GM12874 (cell line): ENCODE data around the gene SMARCAD1.

Source experiments
- TF ChIP-seq, protein P1 (sequence below): IDR thresholded peaks from 2 replicates; pipeline ENCODE4 v1.5.1; 2011; ENCODE audit warnings: low read depth, mild to moderate bottlenecking, control low read depth, low read length, moderate library complexity; ENCODE audit not compliant: insufficient read depth

Gene SMARCAD1

GRCh38 chr4:94244829-94245185, 37.1 kb downstream of the SMARCAD1 start:
- TF ChIP-seq, protein P1, sequence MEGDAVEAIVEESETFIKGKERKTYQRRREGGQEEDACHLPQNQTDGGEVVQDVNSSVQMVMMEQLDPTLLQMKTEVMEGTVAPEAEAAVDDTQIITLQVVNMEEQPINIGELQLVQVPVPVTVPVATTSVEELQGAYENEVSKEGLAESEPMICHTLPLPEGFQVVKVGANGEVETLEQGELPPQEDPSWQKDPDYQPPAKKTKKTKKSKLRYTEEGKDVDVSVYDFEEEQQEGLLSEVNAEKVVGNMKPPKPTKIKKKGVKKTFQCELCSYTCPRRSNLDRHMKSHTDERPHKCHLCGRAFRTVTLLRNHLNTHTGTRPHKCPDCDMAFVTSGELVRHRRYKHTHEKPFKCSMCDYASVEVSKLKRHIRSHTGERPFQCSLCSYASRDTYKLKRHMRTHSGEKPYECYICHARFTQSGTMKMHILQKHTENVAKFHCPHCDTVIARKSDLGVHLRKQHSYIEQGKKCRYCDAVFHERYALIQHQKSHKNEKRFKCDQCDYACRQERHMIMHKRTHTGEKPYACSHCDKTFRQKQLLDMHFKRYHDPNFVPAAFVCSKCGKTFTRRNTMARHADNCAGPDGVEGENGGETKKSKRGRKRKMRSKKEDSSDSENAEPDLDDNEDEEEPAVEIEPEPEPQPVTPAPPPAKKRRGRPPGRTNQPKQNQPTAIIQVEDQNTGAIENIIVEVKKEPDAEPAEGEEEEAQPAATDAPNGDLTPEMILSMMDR = no peak

DNA sequence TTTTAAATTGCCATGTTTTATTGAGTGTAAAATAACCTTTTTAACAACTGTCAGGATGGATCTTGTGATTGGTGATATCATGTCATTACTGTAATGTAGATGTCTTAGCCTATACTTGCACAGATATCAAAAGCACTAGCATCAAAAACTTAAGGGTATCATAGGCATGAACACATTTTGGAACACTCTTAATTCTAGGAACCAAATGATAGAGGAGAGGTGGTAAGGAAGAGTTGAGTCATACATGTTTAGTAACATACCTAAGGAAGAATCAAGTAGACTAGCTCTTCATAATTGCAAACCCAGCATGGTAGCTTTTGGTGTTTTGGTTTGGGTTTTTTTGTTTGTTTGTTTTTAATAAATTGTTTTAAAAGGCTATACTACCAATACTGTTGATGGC, 43.4 kb downstream of the SMARCAD1 start:
- TF ChIP-seq, protein P1 = no peak

DNA sequence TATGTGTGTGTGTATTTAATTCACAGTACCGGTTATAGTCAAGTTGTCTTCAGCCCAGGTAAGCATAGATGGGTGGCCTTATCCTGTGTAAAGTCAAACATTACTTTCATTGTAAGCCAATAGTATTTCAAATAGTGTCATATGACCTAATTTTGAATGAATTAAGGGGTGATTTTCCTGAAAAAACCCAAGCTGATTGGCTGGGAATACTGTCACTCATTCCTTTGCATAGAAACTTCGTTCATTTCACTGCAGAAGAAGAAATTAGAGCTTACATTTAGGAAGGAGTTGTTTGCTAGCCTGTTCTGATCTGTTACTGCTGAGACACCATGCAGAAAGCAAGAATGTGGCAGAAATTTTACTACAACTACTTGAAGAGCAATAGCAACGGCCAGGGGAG, 45.4 kb downstream of the SMARCAD1 start:
- TF ChIP-seq, protein P1 = no peak

DNA sequence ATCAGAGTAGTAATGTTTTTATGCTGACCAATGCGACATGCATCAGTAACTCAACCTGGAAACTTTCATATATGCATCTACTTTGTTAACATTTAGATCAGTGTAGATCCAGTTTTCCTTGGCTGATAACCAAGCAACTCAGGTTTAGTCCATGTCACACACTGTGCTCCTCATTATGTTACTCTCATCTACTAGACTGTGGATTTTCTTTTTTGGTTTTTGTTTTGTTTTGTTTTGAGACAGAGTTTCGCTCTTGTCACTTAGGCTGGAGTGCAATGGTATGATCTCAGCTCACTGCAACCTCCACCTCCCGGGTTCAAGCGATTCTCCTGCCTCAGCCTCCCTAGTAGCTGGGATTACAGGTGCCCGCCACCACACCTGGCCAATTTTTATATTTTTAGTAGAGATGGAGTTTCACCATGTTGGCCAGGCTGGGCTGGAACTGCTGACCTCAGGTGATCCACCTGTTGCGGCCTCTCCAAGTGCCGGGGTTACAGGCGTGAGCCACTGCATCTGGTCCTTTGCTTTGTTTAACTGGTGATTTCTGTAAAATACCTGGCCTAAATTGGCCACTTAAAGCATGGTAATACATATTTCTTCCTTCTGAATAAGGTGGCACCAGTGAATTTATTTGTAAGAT, 48.6 kb downstream of the SMARCAD1 start:
- TF ChIP-seq, protein P1 = no peak

DNA sequence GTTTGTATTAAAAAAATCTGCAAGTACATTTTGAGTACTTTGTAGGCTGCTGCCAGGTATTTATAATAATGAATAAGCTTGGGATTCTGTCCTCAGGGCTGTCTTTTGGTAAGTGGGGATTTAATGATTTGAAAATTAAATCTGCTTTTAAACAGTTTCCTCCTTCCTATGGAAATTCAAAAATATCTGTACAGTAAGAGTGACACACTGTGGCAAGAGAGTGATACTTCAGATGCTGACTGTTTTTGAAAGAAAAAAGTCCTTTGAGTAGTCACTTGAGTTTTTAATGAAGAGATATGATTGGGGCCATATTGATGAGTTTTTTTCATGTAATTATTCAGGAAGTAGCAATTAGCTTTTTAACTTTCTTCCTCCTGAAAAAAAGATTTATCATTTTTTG, 49.2 kb downstream of the SMARCAD1 start:
- TF ChIP-seq, protein P1 = no peak

DNA sequence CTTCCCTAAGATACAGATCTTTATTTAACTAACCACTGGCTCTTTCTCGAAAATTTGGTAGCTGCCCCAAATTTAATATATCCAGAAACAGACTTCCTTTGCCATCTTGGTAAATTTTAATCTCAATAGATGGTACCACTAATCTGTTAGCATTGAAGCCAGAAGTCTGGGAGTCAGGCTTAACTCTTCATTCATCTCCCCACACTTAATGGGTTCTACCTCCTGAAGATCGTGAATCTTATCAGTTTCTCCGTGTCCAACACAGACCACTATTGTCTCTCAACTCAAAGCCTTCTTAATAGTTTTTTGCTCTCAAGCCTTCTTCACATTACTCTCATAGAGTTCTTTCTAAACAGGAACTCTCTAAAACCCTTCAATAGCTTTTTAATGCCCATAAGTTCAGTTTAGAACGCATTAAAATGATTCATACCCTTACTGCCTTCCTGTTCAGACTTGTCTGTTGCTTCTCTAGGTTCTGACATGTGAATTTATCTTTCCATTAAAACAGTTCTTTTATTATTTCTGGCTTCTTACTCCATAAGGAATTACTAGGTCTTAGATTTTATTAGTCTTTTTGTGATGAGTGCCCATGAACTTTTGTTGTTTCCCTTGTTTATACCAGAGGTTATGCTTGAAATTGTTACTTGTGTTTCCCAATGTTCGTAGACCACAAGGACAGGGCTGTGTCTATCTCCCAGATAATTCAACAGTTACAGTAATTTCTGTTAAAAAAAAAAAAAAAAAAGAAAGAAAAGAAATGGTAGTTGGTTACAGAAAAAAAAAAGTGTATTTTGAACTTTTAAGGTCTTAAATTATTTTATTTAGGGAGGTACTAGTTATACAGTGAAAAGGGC, 54.7 kb downstream of the SMARCAD1 start:
- TF ChIP-seq, protein P1 = no peak

- TF ChIP-seq, protein P1 = no peak
Measured at GRCh38 chr4:94267037-94267436, 59.4 kb downstream of the SMARCAD1 start.
